Measurements from ENCODE around the gene PRSS8.

The PRSS8 gene

GRCh38 chr16:31130336-31130891, 5.1 kb downstream of the PRSS8 start:
- DNase-seq, result no peak
- peaks cover 23% of the 10 kb centered on the region for H3K4me1 ChIP-seq
- no peaks in the 10 kb centered on the region for H3K27me3 ChIP-seq
- H3K9me3 ChIP-seq, result no peaks in the 10 kb centered on the region
- H3K4me3 ChIP-seq (ENCODE audit: low read depth, low read length), result no peak overlapping the region
- H3K36me3 ChIP-seq, result peaks cover 11% of the 10 kb centered on the region
- no peak for TF ChIP-seq CTCF (IDR thresholded peaks at IDR 0.05; ENCODE audit: low read depth, low read length)

- Histone ChIP-seq H3K27me3 (no peaks in the 10 kb centered on the region), H3K9me3 (no peaks in the 10 kb centered on the region), H3K4me3 (ENCODE audit: low read depth, low read length) (no peak overlapping the region), H3K4me1 (peaks cover 17% of the 10 kb centered on the region), H3K36me3 (peaks cover 11% of the 10 kb centered on the region)
- DNase-seq, result no peak
- no peak for TF ChIP-seq CTCF (IDR thresholded peaks at IDR 0.05; ENCODE audit: low read depth, low read length)
Measured at GRCh38 chr16:31129568-31130335, 5.8 kb downstream of the PRSS8 start.

GRCh38 chr16:31128711-31129567, 6.6 kb downstream of the PRSS8 start:
- no peaks in the 10 kb centered on the region for H3K9me3 ChIP-seq
- peaks cover 10% of the 10 kb centered on the region for H3K4me1 ChIP-seq
- H3K36me3 ChIP-seq, result peaks cover 15% of the 10 kb centered on the region
- no peak for TF ChIP-seq CTCF (IDR thresholded peaks at IDR 0.05; ENCODE audit: low read depth, low read length)
- H3K27me3 ChIP-seq, result no peaks in the 10 kb centered on the region
- DNase-seq, result no peak
- no peak overlapping the region for H3K4me3 ChIP-seq (ENCODE audit: low read depth, low read length)

- Histone ChIP-seq H3K9me3 (no peaks in the 10 kb centered on the region), H3K4me1 (no peaks in the 10 kb centered on the region), H3K36me3 (peaks cover 21% of the 10 kb centered on the region), H3K27me3 (no peaks in the 10 kb centered on the region), H3K4me3 (ENCODE audit: low read depth, low read length) (no peak overlapping the region)
- no peak for DNase-seq
- TF ChIP-seq CTCF (IDR thresholded peaks at IDR 0.05; ENCODE audit: low read depth, low read length), result no peak
Measured at GRCh38 chr16:31127182-31127581, 8.3 kb downstream of the PRSS8 start.

- no peak overlapping the region for H3K4me3 ChIP-seq (ENCODE audit: low read depth, low read length)
- no peak for TF ChIP-seq CTCF (IDR thresholded peaks at IDR 0.05; ENCODE audit: low read depth, low read length)
- no peaks in the 10 kb centered on the region for H3K27me3 ChIP-seq
- no peak for DNase-seq
- no peaks in the 10 kb centered on the region for H3K9me3 ChIP-seq
- H3K4me1 ChIP-seq, result no peaks in the 10 kb centered on the region
- peaks cover 28% of the 10 kb centered on the region for H3K36me3 ChIP-seq
Measured at GRCh38 chr16:31125844-31126243, 9.7 kb downstream of the PRSS8 start.
